ENCODE data around the gene SLC25A28.

- no peak for TF ChIP-seq POLR2AphosphoS5 (IDR thresholded peaks at IDR 0.05)
- no peak for TF ChIP-seq CTCF (IDR thresholded peaks at IDR 0.05; ENCODE audit: poor library complexity, severe bottlenecking)
- TF ChIP-seq EZH2 (IDR thresholded peaks at IDR 0.05; ENCODE audit: borderline replicate concordance, insufficient read depth, low read length, poor library complexity, severe bottlenecking) = no peak
- TF ChIP-seq REST (IDR thresholded peaks at IDR 0.05; ENCODE audit: borderline replicate concordance) = no peak
- TF ChIP-seq RAD21 (conservative IDR thresholded peaks at IDR 0.05) = no peak
- no peak for TF ChIP-seq SMC3 (conservative IDR thresholded peaks at IDR 0.05; ENCODE audit: poor library complexity)
- TF ChIP-seq MXI1 (conservative IDR thresholded peaks at IDR 0.05; ENCODE audit: poor library complexity, severe bottlenecking) = no peak
- TF ChIP-seq TAF1 (IDR thresholded peaks at IDR 0.05; ENCODE audit: low read depth) = no peak
Observed at GRCh38 chr10:99623919-99624318, 3.7 kb upstream of the SLC25A28 start.

Data from neural cell (in vitro differentiated cells).